PC-3 (cell line): ENCODE measurements around the gene CLDN18.

ENCODE experiments used
- EZH2 ChIP-seq: fragments of 300-600 bp; sonication (generic); IDR thresholded peaks from one replicate; pipeline ENCODE4 v1.6.1; 2017; ENCODE audit warnings: antibody characterized with exemption, mild to moderate bottlenecking, low read length; ENCODE audit not compliant: unreplicated experiment
- TF ChIP-seq, protein P1 (sequence below): fragments of 300-600 bp; sonication (generic); conservative IDR thresholded peaks from 2 replicates; pipeline ENCODE4 v1.5.1; 2017; ENCODE audit warnings: antibody characterized with exemption, low read depth, mild to moderate bottlenecking, low read length

DNA sequence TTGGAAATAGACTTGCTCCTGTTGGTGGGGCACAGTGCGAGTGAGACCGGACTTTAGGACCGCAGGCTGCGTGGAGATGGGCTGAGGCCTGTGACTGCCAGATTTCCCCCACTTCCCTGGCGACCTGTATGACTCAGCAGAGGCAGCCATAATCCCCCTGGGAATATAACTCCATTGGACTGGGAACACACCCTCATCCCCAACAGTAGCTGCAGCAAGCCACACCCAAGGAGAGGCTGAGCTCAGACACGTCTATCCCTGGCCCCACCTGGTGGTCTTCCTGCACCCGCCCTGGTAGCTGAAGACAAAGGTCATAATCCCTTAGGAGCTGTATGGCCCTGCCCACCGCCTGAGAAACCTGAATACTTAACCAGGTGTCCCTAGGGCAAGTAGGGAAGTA lies 62.8 kb downstream of the CLDN18 start:
- TF ChIP-seq, protein P1, sequence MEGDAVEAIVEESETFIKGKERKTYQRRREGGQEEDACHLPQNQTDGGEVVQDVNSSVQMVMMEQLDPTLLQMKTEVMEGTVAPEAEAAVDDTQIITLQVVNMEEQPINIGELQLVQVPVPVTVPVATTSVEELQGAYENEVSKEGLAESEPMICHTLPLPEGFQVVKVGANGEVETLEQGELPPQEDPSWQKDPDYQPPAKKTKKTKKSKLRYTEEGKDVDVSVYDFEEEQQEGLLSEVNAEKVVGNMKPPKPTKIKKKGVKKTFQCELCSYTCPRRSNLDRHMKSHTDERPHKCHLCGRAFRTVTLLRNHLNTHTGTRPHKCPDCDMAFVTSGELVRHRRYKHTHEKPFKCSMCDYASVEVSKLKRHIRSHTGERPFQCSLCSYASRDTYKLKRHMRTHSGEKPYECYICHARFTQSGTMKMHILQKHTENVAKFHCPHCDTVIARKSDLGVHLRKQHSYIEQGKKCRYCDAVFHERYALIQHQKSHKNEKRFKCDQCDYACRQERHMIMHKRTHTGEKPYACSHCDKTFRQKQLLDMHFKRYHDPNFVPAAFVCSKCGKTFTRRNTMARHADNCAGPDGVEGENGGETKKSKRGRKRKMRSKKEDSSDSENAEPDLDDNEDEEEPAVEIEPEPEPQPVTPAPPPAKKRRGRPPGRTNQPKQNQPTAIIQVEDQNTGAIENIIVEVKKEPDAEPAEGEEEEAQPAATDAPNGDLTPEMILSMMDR, result no peak
- no peak for TF ChIP-seq EZH2
